ENCODE results near the gene TRIM34. TPM values are rescaled to one million over a fixed set of nuclear protein-coding genes. Genes with fewer than 3 reads are reported as not detected.
"Not testable (repeated sequence)": the region's sequence is repeated elsewhere in the genome, so short reads cannot be mapped to it uniquely, and the experiment has no call there.

The TRIM34 gene
- total RNA-seq, 1 donor from 2014 or later = 8.1 TPM

GRCh38 chr11:5621580-5621979 lies 3.2 kb upstream of the TRIM34 start:
- no peak for DNase-seq

GRCh38 chr11:5622802-5623201 lies 2.0 kb upstream of the TRIM34 start:
- no peak for DNase-seq

- DNase-seq = no peak
These were observed 480 bp downstream of the TRIM34 start for GRCh38 chr11:5625281-5625680.

- DNase-seq = no peak
These were observed 1.4 kb downstream of the TRIM34 start for GRCh38 chr11:5626196-5626595.

- no peak for DNase-seq
These were observed 6.6 kb downstream of the TRIM34 start for GRCh38 chr11:5631417-5631816.

GRCh38 chr11:5631969-5632635 lies 7.3 kb downstream of the TRIM34 start:
- no peak for DNase-seq

GRCh38 chr11:5639953-5640352 lies 15.2 kb downstream of the TRIM34 start:
- no peak for DNase-seq

- DNase-seq = no peak
These were observed 18.8 kb downstream of the TRIM34 start for GRCh38 chr11:5643585-5643984.

- DNase-seq = no peak
These were observed 21.3 kb downstream of the TRIM34 start for GRCh38 chr11:5646139-5646538.

GRCh38 chr11:5655474-5655873 lies 30.7 kb downstream of the TRIM34 start:
- DNase-seq = no peak

- not testable (repeated sequence) for DNase-seq
These were observed 32.2 kb downstream of the TRIM34 start for GRCh38 chr11:5656956-5657355.

GRCh38 chr11:5658318-5658717 lies 33.5 kb downstream of the TRIM34 start:
- no peak for DNase-seq

GRCh38 chr11:5663511-5663910 lies 38.7 kb downstream of the TRIM34 start:
- DNase-seq = no peak

GRCh38 chr11:5665051-5665570 lies 40.3 kb downstream of the TRIM34 start:
- no peak for DNase-seq

- no peak for DNase-seq
These were observed 41.1 kb downstream of the TRIM34 start for GRCh38 chr11:5665746-5666401.

GRCh38 chr11:5666402-5666793 lies 41.6 kb downstream of the TRIM34 start:
- no peak for DNase-seq

- DNase-seq = no peak
These were observed 47.0 kb downstream of the TRIM34 start for GRCh38 chr11:5671831-5672230.

- DNase-seq = no peak
These were observed 49.6 kb downstream of the TRIM34 start for GRCh38 chr11:5674391-5674790.

GRCh38 chr11:5679811-5680210 lies 55.0 kb downstream of the TRIM34 start:
- no peak for DNase-seq

- not testable (repeated sequence) for DNase-seq
These were observed 58.2 kb downstream of the TRIM34 start for GRCh38 chr11:5682890-5683441.

GRCh38 chr11:5683620-5684019 lies 58.8 kb downstream of the TRIM34 start:
- not testable (repeated sequence) for DNase-seq

- DNase-seq = no peak
These were observed 59.3 kb downstream of the TRIM34 start for GRCh38 chr11:5684036-5684645.

Measured in tongue (tissue), 2 donors.